Thoracic aorta (tissue), 2 donors: ENCODE measurements around the gene DALRD3. TPM values are rescaled to one million over a fixed set of nuclear protein-coding genes. Genes with fewer than 3 reads are reported as not detected.

Experiments used
- ATAC-seq: fragments of 150-250 bp; one replicate; pipeline ENCODE4 v1.8.0; 2017; ENCODE audit warnings: low read depth; ENCODE audit not compliant: insufficient number of reproducible peaks, low FRiP score
- DNase-seq: peaks from one replicate; pipeline ENCODE4 v3.0.0-alpha.2; 2020; ENCODE audit warnings: low spot score
- H3K27ac ChIP-seq, 2 donors: fragments of 200-600 bp; sonication (generic); 1 replicate in 1 of 2; 2 replicates in 1 of 2; pipeline ENCODE4 v1.5.1; 2016; ENCODE audit warnings: mild to moderate bottlenecking in 2 of 2, moderate library complexity in 2 of 2
- H3K27me3 ChIP-seq: fragments of 200-600 bp; sonication (generic); replicated peaks from 2 replicates; pipeline ENCODE4 v1.6.0; 2016; ENCODE audit warnings: mild to moderate bottlenecking; ENCODE audit not compliant: insufficient read depth
- H3K36me3 ChIP-seq: fragments of 200-600 bp; sonication (generic); one replicate; pipeline ENCODE4 v1.5.1; 2016
- H3K4me1 ChIP-seq, 2 donors: fragments of 200-600 bp; sonication (generic); 1 replicate in 1 of 2; 2 replicates in 1 of 2; pipeline versions ENCODE4 v1.5.1 to v1.6.0; 2016; ENCODE audit warnings: low read depth in 2 of 2, mild to moderate bottlenecking in 1 of 2; ENCODE audit not compliant: control insufficient read depth in 1 of 2
- H3K4me3 ChIP-seq: fragments of 200-600 bp; sonication (generic); 2 replicates; pipeline ENCODE4 v1.5.1; 2016; ENCODE audit warnings: mild to moderate bottlenecking
- H3K9me3 ChIP-seq: fragments of 200-600 bp; sonication (generic); 2 replicates; pipeline ENCODE4 v1.5.1; 2016
- CTCF ChIP-seq: fragments of 200-600 bp; sonication (generic); IDR thresholded peaks from one replicate; pipeline ENCODE4 v1.5.1; 2019; ENCODE audit warnings: antibody characterized with exemption
- total RNA-seq, 2 donors: library from RNA; depleted of rRNA; stranded (reverse); fragments of >200 nt; gene quantifications; one replicate each; pipeline versions ENCODE4 v1.1.0 to v1.2.3, GENCODE V29; 2016

Gene DALRD3
- total RNA-seq, 2 donors from 2014 or later: 16.8 to 36.8 TPM

GRCh38 chr3:48966876-48967361 lies 51.5 kb downstream of the DALRD3 start:
- H3K27ac ChIP-seq: no peak overlapping the region
- H3K9me3 ChIP-seq: no peaks in the 10 kb centered on the region
- no peaks in the 10 kb centered on the region for H3K4me1 ChIP-seq
- DNase-seq: no peak
- no peak for TF ChIP-seq CTCF
- H3K4me3 ChIP-seq: no peak overlapping the region
- ATAC-seq: no peak
- no peaks in the 10 kb centered on the region for H3K27me3 ChIP-seq
- peaks cover 39% of the 10 kb centered on the region for H3K36me3 ChIP-seq

- H3K9me3 ChIP-seq: no peaks in the 10 kb centered on the region
- H3K4me1 ChIP-seq: no peaks in the 10 kb centered on the region
- TF ChIP-seq CTCF: no peak
- H3K27ac ChIP-seq: no peak overlapping the region
- DNase-seq (no peak), ATAC-seq (no peak)
- no peak overlapping the region for H3K4me3 ChIP-seq
- peaks cover 33% of the 10 kb centered on the region for H3K36me3 ChIP-seq
- no peaks in the 10 kb centered on the region for H3K27me3 ChIP-seq
Observed at GRCh38 chr3:48966367-48966766, 52.0 kb downstream of the DALRD3 start.

Other genes with a start within 250 kb of the DALRD3 start
- 10 to 100 TPM; 66.4 to 69.5 TPM for gene PRKAR2A, start 170.7 kb downstream of the DALRD3 start, total RNA-seq
- 10 to 100 TPM; 12.3 to 27.1 TPM for gene SLC25A20, start 119.7 kb downstream of the DALRD3 start, total RNA-seq
- 100 to 1,000 TPM in 1 of 2 donors, 10 to 100 TPM in 1; 90.4 to 162 TPM for gene ARIH2, start 99.7 kb downstream of the DALRD3 start, total RNA-seq
- 10 to 100 TPM; 57.6 to 75.1 TPM for gene P4HTM, start 28.3 kb downstream of the DALRD3 start, total RNA-seq
- 100 to 1,000 TPM in 1 of 2 donors, 10 to 100 TPM in 1; 89.9 to 121 TPM for gene WDR6, start 11.2 kb downstream of the DALRD3 start, total RNA-seq
- gene NDUFAF3, start 3.5 kb upstream of the DALRD3 start, total RNA-seq: 100 to 1,000 TPM in 1 of 2 donors, 10 to 100 TPM in 1; 65.7 to 164 TPM
- 10 to 100 TPM; 56.0 to 96.2 TPM for gene IMPDH2, start 10.8 kb upstream of the DALRD3 start, total RNA-seq
- 100 to 1,000 TPM in 1 of 2 donors, 10 to 100 TPM in 1; 83.7 to 110 TPM for gene QRICH1, start 75.5 kb upstream of the DALRD3 start, total RNA-seq
- 100 to 1,000 TPM; 143 to 179 TPM for gene QARS1, start 86.2 kb upstream of the DALRD3 start, total RNA-seq
- 10 to 100 TPM; 56.3 to 62.5 TPM for gene USP19, start 102.2 kb upstream of the DALRD3 start, total RNA-seq
- gene LAMB2, start 114.5 kb upstream of the DALRD3 start, total RNA-seq: 100 to 1,000 TPM; 764 to 806 TPM
- 10 to 100 TPM; 28.8 to 28.9 TPM for gene CCDC71, start 147.8 kb upstream of the DALRD3 start, total RNA-seq
- gene KLHDC8B, start 153.0 kb upstream of the DALRD3 start, total RNA-seq: 10 to 100 TPM; 22.4 to 29.8 TPM